Type B pancreatic cell (in vitro differentiated cells): ENCODE measurements around the gene TMED10. TPM values are rescaled to one million over a fixed set of nuclear protein-coding genes. Genes with fewer than 3 reads are reported as not detected.

Source experiments
- DNase-seq: peaks from one replicate; pipeline ENCODE4 v3.0.0; 2021; ENCODE audit warnings: mixed read lengths; ENCODE audit not compliant: unreplicated experiment; ENCODE audit errors: extremely low spot score
- H3K27ac Mint-ChIP-seq: 2 replicates; pipeline ENCODE4 v1.8.0; 2021; ENCODE audit warnings: mild to moderate bottlenecking, mixed read lengths
- H3K27me3 Mint-ChIP-seq: 2 replicates; pipeline ENCODE4 v1.8.0; 2021; ENCODE audit warnings: mixed read lengths
- H3K36me3 Mint-ChIP-seq: 2 replicates; pipeline ENCODE4 v1.8.0; 2021; ENCODE audit warnings: mixed read lengths
- H3K4me1 Mint-ChIP-seq: one replicate; pipeline ENCODE4 v1.8.0; 2021; ENCODE audit warnings: mixed read lengths; ENCODE audit not compliant: unreplicated experiment
- H3K4me3 Mint-ChIP-seq: 2 replicates; pipeline ENCODE4 v1.8.0; 2021; ENCODE audit warnings: mild to moderate bottlenecking, mixed read lengths
- H3K9me3 Mint-ChIP-seq: 2 replicates; pipeline ENCODE4 v1.8.0; 2021; ENCODE audit warnings: mixed read lengths
- total RNA-seq: library from RNA; stranded (reverse); gene quantifications from 2 replicates; pipeline ENCODE4 v1.2.1, GENCODE V29; 2021; ENCODE audit warnings: low replicate concordance
- TF ChIP-seq, protein P1 (sequence below): fragments of 200-600 bp; sonication (generic); conservative IDR thresholded peaks from 2 replicates; pipeline ENCODE4 v1.5.0; 2021; ENCODE audit warnings: antibody characterized with exemption, mild to moderate bottlenecking

Gene TMED10
- total RNA-seq, 1 donor from 2014 or later: 273 TPM

DNA sequence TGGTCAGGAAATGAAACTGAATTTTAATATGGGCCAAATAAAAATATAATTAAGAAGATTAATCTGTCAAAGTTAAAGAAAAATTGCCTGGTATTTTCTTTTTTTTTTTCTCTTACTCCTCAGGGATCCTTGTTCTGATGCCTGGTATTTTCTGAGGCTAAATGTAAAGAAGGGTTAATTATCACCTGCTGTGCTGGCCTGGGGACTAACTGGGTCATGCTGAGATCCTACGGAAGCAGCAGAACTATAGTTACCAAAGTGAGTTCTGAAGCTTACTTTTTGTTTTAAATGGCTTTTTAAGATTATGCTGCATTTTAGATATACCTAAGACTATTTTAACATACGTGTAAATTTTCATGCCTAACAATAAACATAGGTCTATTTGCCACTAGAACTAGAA, 83.7 kb downstream of the TMED10 start:
- Mint-ChIP-seq H3K4me3 (no peak overlapping the region), H3K4me1 (no peaks in the 10 kb centered on the region), H3K27me3 (no peaks in the 10 kb centered on the region), H3K9me3 (no peaks in the 10 kb centered on the region), H3K36me3 (peaks cover 23% of the 10 kb centered on the region), H3K27ac (no peak overlapping the region)
- TF ChIP-seq, protein P1, sequence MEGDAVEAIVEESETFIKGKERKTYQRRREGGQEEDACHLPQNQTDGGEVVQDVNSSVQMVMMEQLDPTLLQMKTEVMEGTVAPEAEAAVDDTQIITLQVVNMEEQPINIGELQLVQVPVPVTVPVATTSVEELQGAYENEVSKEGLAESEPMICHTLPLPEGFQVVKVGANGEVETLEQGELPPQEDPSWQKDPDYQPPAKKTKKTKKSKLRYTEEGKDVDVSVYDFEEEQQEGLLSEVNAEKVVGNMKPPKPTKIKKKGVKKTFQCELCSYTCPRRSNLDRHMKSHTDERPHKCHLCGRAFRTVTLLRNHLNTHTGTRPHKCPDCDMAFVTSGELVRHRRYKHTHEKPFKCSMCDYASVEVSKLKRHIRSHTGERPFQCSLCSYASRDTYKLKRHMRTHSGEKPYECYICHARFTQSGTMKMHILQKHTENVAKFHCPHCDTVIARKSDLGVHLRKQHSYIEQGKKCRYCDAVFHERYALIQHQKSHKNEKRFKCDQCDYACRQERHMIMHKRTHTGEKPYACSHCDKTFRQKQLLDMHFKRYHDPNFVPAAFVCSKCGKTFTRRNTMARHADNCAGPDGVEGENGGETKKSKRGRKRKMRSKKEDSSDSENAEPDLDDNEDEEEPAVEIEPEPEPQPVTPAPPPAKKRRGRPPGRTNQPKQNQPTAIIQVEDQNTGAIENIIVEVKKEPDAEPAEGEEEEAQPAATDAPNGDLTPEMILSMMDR: no peak
- DNase-seq: no peak

DNA sequence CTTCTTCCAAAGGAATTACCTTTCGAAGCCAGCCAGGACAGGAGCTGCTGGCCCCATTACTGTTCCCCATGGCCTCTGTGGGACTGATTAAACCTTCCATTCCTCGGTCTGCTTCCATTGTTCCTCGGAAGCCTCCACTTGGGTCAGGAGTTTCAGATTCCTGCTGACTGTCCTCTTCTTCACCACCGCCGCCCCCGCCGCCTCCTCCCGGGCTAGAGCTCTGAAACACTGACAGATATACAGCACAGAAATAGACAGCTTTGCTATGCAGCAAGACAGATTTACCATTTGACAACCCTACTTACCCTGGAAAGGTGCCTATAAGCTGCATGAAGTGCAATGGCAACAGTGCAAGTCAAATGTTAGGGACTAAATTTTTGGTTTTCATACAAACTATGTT, 85.2 kb downstream of the TMED10 start:
- peaks cover 18% of the 10 kb centered on the region for H3K36me3 Mint-ChIP-seq
- no peak overlapping the region for H3K4me3 Mint-ChIP-seq
- no peaks in the 10 kb centered on the region for H3K27me3 Mint-ChIP-seq
- no peak for DNase-seq
- no peak overlapping the region for H3K27ac Mint-ChIP-seq
- H3K4me1 Mint-ChIP-seq: no peaks in the 10 kb centered on the region
- no peaks in the 10 kb centered on the region for H3K9me3 Mint-ChIP-seq
- TF ChIP-seq, protein P1: no peak

DNA sequence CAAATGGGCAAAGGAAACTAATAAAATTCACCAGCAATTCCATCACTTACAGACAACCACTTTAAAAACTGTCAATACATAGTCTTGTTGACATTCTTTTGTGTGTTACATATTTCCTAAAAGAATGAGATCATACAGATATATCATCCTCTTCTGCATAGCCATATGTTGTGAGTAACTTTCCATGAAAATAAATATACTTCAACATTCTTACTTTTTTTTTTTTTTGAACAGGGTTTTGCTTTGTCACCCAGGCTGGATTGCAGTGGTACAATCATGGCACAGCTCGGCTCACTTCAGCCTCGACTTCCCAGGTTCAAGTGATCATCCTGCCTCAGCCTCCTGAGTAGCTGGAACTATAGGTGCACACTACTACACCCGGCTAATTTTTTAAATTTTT, 86.1 kb downstream of the TMED10 start:
- no peaks in the 10 kb centered on the region for H3K4me1 Mint-ChIP-seq
- DNase-seq: no peak
- no peaks in the 10 kb centered on the region for H3K27me3 Mint-ChIP-seq
- TF ChIP-seq, protein P1: no peak
- H3K9me3 Mint-ChIP-seq: no peaks in the 10 kb centered on the region
- peaks cover 20% of the 10 kb centered on the region for H3K36me3 Mint-ChIP-seq
- no peak overlapping the region for H3K4me3 Mint-ChIP-seq
- H3K27ac Mint-ChIP-seq: no peak overlapping the region

DNA sequence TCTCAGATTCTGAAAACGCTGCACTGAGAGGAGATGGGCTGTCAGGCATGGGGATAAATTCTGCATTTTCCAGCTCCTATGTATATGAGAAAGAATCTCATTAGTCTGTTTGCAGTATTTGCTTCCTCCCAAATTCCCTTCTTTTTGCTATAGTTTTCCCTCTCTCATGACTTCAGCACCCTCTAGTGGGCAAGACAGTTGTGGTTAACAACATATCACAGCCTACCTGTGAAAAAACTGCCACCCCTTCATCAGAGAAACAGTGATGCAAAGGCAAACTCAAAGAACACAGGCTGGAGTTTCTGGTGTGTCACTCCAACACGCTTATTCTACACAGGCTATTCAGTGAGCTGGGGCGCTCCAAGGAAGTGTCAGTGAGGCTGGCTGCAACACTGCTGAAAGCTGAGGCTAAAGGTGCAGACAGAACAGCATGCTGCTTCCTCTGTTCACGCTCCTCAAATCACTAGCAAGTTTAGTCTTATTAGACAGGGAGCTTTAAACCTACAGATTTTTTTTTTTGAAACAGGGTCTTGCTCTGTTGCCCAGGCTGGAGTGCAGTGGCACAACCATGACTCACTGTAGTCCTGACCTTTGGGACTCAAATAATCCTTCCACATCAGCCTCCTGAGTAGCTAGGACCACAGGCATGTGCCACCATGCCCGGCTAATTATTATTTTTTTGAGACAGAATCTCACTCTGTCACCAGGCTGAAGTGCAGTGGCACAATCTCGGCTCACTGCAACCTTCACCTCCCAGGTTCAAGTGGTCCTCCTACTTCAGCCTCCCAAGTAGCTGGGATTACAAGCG, 87.6 kb downstream of the TMED10 start:
- no peak for DNase-seq
- Mint-ChIP-seq H3K9me3 (no peaks in the 10 kb centered on the region), H3K27ac (no peak overlapping the region), H3K4me1 (no peaks in the 10 kb centered on the region), H3K4me3 (no peak overlapping the region), H3K36me3 (peaks cover 29% of the 10 kb centered on the region), H3K27me3 (no peaks in the 10 kb centered on the region)
- TF ChIP-seq, protein P1: peak; percentile 88

DNA sequence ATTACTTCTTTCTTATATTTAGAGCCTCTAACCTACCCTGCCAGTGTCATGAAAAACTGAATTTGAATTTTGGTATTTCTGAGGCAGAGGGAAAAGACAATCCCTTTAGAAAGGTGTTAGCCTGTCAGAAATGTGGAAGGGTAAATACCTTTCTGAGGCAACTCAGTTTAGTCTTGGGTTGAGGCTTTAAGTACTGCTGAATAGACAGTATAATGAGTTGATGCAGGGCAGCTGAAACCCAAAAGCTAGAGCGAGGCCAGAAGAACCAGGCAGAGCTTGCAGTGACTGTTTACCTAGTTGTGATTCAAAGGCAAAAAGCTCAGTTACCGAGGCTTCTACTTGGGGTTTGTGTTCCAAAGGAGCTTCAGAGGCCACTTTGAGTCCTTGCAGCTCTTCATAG, 88.3 kb downstream of the TMED10 start:
- H3K9me3 Mint-ChIP-seq: no peaks in the 10 kb centered on the region
- H3K36me3 Mint-ChIP-seq: peaks cover 30% of the 10 kb centered on the region
- TF ChIP-seq, protein P1: no peak
- DNase-seq: no peak
- H3K4me1 Mint-ChIP-seq: no peaks in the 10 kb centered on the region
- no peaks in the 10 kb centered on the region for H3K27me3 Mint-ChIP-seq
- H3K4me3 Mint-ChIP-seq: no peak overlapping the region
- H3K27ac Mint-ChIP-seq: no peak overlapping the region
